HEK293 (cell line): ENCODE measurements around the gene GNAI2.

Experiments
- FEZF1 ChIP-seq: fragments of 450-650 bp; formaldehyde crosslinking; IDR thresholded peaks from 2 replicates; pipeline ENCODE4 v1.5.1; 2016; ENCODE audit warnings: missing biosample characterization, missing genetic modification characterization
- ZFP3 ChIP-seq: fragments of 450-650 bp; formaldehyde crosslinking; IDR thresholded peaks from 2 replicates; pipeline ENCODE4 v1.5.1; 2016; ENCODE audit warnings: low read depth, missing biosample characterization, missing genetic modification characterization
- ZNF121 ChIP-seq: fragments of 450-650 bp; formaldehyde crosslinking; IDR thresholded peaks from 2 replicates; pipeline ENCODE4 v1.5.1; 2016; ENCODE audit warnings: missing biosample characterization, missing genetic modification characterization
- ZNF140 ChIP-seq: fragments of 450-650 bp; formaldehyde crosslinking; IDR thresholded peaks from 2 replicates; pipeline ENCODE4 v1.5.1; 2016; ENCODE audit warnings: missing biosample characterization, missing genetic modification characterization
- ZNF239 ChIP-seq: fragments of 450-650 bp; formaldehyde crosslinking; IDR thresholded peaks from 2 replicates; pipeline ENCODE4 v1.5.1; 2016; ENCODE audit warnings: missing biosample characterization, missing genetic modification characterization
- ZNF24 ChIP-seq: fragments of 450-650 bp; formaldehyde crosslinking; IDR thresholded peaks from 2 replicates; pipeline ENCODE4 v1.5.1; 2016; ENCODE audit warnings: missing biosample characterization, missing genetic modification characterization
- ZNF341 ChIP-seq: fragments of 450-650 bp; formaldehyde crosslinking; IDR thresholded peaks from 2 replicates; pipeline ENCODE4; 2016; ENCODE audit warnings: low read depth, missing biosample characterization, missing genetic modification characterization
- ZNF501 ChIP-seq: fragments of 450-650 bp; formaldehyde crosslinking; IDR thresholded peaks from 2 replicates; pipeline ENCODE4 v1.5.1; 2016; ENCODE audit warnings: missing biosample characterization, missing genetic modification characterization
- ZXDB ChIP-seq: fragments of 450-650 bp; formaldehyde crosslinking; IDR thresholded peaks from 2 replicates; pipeline ENCODE4 v1.5.1; 2016; ENCODE audit warnings: missing biosample characterization, missing genetic modification characterization
- TF ChIP-seq, protein P1 (sequence below): fragments of 450-650 bp; formaldehyde crosslinking; IDR thresholded peaks from 2 replicates; pipeline ENCODE4 v1.5.1; 2016; ENCODE audit warnings: missing biosample characterization, missing genetic modification characterization
- TF ChIP-seq, protein P2 (sequence below): fragments of 450-650 bp; IDR thresholded peaks from 2 replicates; pipeline ENCODE4 v1.5.1; 2018; ENCODE audit warnings: missing biosample characterization, mild to moderate bottlenecking, missing genetic modification characterization
- TF ChIP-seq, protein P3 (sequence below): IDR thresholded peaks from 2 replicates; pipeline ENCODE4 v1.6.1; 2011; ENCODE audit warnings: mild to moderate bottlenecking, low read depth, low read length, borderline replicate concordance
- TF ChIP-seq, protein P4 (sequence below): fragments of 450-650 bp; formaldehyde crosslinking; IDR thresholded peaks from 2 replicates; pipeline ENCODE4 v1.5.1; 2016; ENCODE audit warnings: missing biosample characterization, missing genetic modification characterization

DNA sequence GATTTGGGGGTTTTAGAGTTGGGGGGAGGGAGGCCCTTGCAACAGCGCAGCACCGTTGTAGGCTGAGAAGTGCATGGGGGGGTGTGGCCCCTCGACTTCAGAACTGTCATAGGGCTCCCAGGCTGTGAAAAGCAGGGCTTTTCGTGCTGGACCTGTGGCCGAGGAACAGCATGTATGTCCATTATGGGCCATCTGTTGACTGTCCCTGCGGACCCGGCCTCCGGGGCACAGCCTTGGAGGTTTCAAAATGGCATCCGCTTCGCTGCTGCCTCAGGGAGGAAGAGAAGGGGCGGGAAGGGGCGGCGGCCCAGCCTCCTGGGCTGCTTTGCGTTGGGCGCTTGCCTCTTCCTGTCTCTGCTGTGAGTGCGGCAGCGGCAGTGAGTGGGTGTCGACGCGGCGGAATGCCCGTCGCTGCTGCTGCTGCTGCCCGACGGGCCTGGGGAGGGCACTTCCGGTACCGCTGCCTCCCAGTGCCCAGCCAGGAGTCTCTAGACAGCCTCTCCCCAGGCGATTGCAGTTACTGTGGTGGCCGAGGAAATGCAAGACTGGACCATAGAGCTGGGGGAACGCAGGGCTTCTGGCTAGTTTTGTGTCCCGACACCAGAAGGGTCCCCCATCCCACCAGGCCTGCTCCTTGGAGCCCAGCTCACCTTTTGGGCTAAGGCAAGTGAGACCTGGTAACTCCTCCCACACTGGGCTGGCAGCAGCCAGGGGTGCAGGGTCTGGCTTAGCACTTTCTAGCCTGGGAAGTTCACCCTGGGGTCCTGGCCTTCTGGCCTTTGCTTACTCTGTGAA lies 1.9 kb downstream of the GNAI2 start:
- TF ChIP-seq ZNF501 (tag by site-specific recombination) (no peak), ZNF239 (tag by site-specific recombination) (no peak), FEZF1 (peak; percentile 24; the same call in 1 of the 2 replicates), ZNF121 (tag by site-specific recombination) (no peak), ZNF140 (tag by site-specific recombination) (no peak), ZNF24 (tag by site-specific recombination) (no peak), ZFP3 (tag by site-specific recombination) (no peak), ZNF341 (peak; percentile 86), ZXDB (tag by site-specific recombination) (no peak)
- TF ChIP-seq, protein P1, sequence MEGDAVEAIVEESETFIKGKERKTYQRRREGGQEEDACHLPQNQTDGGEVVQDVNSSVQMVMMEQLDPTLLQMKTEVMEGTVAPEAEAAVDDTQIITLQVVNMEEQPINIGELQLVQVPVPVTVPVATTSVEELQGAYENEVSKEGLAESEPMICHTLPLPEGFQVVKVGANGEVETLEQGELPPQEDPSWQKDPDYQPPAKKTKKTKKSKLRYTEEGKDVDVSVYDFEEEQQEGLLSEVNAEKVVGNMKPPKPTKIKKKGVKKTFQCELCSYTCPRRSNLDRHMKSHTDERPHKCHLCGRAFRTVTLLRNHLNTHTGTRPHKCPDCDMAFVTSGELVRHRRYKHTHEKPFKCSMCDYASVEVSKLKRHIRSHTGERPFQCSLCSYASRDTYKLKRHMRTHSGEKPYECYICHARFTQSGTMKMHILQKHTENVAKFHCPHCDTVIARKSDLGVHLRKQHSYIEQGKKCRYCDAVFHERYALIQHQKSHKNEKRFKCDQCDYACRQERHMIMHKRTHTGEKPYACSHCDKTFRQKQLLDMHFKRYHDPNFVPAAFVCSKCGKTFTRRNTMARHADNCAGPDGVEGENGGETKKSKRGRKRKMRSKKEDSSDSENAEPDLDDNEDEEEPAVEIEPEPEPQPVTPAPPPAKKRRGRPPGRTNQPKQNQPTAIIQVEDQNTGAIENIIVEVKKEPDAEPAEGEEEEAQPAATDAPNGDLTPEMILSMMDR (tag by site-specific recombination), result no peak
- TF ChIP-seq, protein P2, sequence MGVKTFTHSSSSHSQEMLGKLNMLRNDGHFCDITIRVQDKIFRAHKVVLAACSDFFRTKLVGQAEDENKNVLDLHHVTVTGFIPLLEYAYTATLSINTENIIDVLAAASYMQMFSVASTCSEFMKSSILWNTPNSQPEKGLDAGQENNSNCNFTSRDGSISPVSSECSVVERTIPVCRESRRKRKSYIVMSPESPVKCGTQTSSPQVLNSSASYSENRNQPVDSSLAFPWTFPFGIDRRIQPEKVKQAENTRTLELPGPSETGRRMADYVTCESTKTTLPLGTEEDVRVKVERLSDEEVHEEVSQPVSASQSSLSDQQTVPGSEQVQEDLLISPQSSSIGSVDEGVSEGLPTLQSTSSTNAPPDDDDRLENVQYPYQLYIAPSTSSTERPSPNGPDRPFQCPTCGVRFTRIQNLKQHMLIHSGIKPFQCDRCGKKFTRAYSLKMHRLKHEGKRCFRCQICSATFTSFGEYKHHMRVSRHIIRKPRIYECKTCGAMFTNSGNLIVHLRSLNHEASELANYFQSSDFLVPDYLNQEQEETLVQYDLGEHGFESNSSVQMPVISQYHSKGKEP, result no peak
- TF ChIP-seq, protein P3, sequence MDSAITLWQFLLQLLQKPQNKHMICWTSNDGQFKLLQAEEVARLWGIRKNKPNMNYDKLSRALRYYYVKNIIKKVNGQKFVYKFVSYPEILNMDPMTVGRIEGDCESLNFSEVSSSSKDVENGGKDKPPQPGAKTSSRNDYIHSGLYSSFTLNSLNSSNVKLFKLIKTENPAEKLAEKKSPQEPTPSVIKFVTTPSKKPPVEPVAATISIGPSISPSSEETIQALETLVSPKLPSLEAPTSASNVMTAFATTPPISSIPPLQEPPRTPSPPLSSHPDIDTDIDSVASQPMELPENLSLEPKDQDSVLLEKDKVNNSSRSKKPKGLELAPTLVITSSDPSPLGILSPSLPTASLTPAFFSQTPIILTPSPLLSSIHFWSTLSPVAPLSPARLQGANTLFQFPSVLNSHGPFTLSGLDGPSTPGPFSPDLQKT, result no peak
- TF ChIP-seq, protein P4, sequence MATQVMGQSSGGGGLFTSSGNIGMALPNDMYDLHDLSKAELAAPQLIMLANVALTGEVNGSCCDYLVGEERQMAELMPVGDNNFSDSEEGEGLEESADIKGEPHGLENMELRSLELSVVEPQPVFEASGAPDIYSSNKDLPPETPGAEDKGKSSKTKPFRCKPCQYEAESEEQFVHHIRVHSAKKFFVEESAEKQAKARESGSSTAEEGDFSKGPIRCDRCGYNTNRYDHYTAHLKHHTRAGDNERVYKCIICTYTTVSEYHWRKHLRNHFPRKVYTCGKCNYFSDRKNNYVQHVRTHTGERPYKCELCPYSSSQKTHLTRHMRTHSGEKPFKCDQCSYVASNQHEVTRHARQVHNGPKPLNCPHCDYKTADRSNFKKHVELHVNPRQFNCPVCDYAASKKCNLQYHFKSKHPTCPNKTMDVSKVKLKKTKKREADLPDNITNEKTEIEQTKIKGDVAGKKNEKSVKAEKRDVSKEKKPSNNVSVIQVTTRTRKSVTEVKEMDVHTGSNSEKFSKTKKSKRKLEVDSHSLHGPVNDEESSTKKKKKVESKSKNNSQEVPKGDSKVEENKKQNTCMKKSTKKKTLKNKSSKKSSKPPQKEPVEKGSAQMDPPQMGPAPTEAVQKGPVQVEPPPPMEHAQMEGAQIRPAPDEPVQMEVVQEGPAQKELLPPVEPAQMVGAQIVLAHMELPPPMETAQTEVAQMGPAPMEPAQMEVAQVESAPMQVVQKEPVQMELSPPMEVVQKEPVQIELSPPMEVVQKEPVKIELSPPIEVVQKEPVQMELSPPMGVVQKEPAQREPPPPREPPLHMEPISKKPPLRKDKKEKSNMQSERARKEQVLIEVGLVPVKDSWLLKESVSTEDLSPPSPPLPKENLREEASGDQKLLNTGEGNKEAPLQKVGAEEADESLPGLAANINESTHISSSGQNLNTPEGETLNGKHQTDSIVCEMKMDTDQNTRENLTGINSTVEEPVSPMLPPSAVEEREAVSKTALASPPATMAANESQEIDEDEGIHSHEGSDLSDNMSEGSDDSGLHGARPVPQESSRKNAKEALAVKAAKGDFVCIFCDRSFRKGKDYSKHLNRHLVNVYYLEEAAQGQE (tag by site-specific recombination), result no peak
